RWPE2 (cell line): ENCODE data around the gene DAAM1.

Experiments used
- ATAC-seq: fragments of 200-7000 bp; cut with Tn5 transposase; 3 replicates; pipeline ENCODE4 v1.9.1; 2021; ENCODE audit warnings: low read depth
- DNase-seq: peaks from one replicate; pipeline ENCODE4 v3.0.0-alpha.2; 2020; ENCODE audit warnings: low spot score
- H3K27ac ChIP-seq: fragments of 450-650 bp; 2 replicates; pipeline ENCODE4 v1.5.1; 2017; ENCODE audit warnings: mild to moderate bottlenecking; ENCODE audit not compliant: poor library complexity, severe bottlenecking
- H3K27me3 ChIP-seq: fragments of 250-450 bp; sonication (Bioruptor Pico); 2 replicates; pipeline ENCODE4 v1.5.1; 2021; ENCODE audit warnings: mild to moderate bottlenecking, moderate library complexity; ENCODE audit not compliant: insufficient read depth, poor library complexity, severe bottlenecking
- H3K36me3 ChIP-seq: fragments of 250-450 bp; sonication (Bioruptor Pico); 2 replicates; pipeline ENCODE4 v1.5.1; 2020; ENCODE audit warnings: low read depth, mild to moderate bottlenecking, moderate library complexity
- H3K4me1 ChIP-seq: fragments of 250-450 bp; sonication (Bioruptor Pico); 2 replicates; pipeline ENCODE4 v1.5.1; 2021; ENCODE audit warnings: mild to moderate bottlenecking, moderate library complexity; ENCODE audit not compliant: insufficient read depth, poor library complexity, severe bottlenecking
- H3K4me3 ChIP-seq: fragments of 250-450 bp; sonication (Bioruptor Pico); 2 replicates; pipeline ENCODE4 v1.5.1; 2021; ENCODE audit warnings: mild to moderate bottlenecking, moderate library complexity; ENCODE audit not compliant: severe bottlenecking
- H3K9me3 ChIP-seq: fragments of 250-450 bp; sonication (Bioruptor Pico); 2 replicates; pipeline ENCODE4 v1.5.1; 2021; ENCODE audit warnings: mild to moderate bottlenecking, moderate library complexity; ENCODE audit not compliant: severe bottlenecking
- CTCF ChIP-seq: fragments of 450-650 bp; IDR thresholded peaks from one replicate; pipeline ENCODE4 v1.5.1; 2017; ENCODE audit warnings: mild to moderate bottlenecking, moderate library complexity; ENCODE audit not compliant: poor library complexity, severe bottlenecking

DAAM1 gene

GRCh38 chr14:59274991-59275391, 86.5 kb downstream of the DAAM1 start:
- Histone ChIP-seq H3K4me3 (no peak overlapping the region), H3K4me1 (peaks cover 66% of the 10 kb centered on the region), H3K9me3 (no peaks in the 10 kb centered on the region), H3K36me3 (no peaks in the 10 kb centered on the region), H3K27me3 (no peaks in the 10 kb centered on the region), H3K27ac (peak overlapping the region; percentile 86)
- no peak for TF ChIP-seq CTCF
- DNase-seq = no peak
- ATAC-seq = peak; percentile 18; the same call in 2 of the 3 replicates

DNA sequence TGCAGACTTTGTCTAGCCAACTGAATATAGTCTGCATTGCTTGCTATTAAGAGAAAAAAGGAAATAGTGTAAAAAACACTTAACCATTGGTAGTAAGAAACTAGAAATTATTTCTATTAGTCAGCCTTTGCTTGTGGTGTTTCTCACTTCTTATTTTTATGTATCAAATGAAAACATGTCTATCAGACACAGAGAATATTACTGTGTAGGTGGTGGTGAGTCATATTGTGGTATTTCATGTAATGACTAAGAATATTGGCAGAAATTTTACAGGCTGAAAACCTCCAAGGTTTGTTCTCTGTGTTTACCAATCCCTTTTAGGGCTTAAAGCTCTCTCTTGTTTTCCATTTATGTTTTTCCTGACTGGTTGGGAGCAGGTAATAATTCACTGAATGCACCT, 87.2 kb downstream of the DAAM1 start:
- no peak for TF ChIP-seq CTCF
- no peak for DNase-seq
- peaks cover 64% of the 10 kb centered on the region for H3K4me1 ChIP-seq

GRCh38 chr14:59276235-59276634, 87.8 kb downstream of the DAAM1 start:
- no peaks in the 10 kb centered on the region for H3K36me3 ChIP-seq
- TF ChIP-seq CTCF = no peak
- peak overlapping the region; percentile 86 for H3K27ac ChIP-seq
- no peak overlapping the region for H3K4me3 ChIP-seq
- H3K9me3 ChIP-seq = no peaks in the 10 kb centered on the region
- no peak for ATAC-seq
- peaks cover 60% of the 10 kb centered on the region for H3K4me1 ChIP-seq
- DNase-seq = no peak
- no peaks in the 10 kb centered on the region for H3K27me3 ChIP-seq

More for the DNA sequence above, 87.2 kb downstream of the DAAM1 start:
- Histone ChIP-seq H3K36me3 (no peaks in the 10 kb centered on the region), H3K4me3 (no peak overlapping the region), H3K27me3 (no peaks in the 10 kb centered on the region), H3K27ac (peak overlapping the region; percentile 86), H3K9me3 (no peaks in the 10 kb centered on the region)
- ATAC-seq = peak; percentile 78

DNA sequence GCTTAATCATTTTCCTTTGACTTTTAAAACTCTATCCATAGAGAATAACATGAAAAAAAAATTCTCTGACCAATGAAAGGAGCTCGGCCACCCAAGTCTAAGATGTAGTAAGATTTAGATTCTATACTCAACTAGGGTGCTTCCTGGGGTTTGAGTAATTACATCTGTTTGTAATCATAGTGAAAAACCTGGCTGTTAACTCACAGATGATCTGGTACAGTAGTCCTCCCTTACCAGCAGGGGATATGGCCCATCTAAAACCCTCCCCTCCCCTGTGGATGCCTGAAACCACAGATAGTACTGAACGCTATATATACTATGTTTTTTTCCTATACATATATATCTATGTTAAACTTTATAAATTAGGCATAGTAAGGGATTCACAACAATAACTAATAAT, 89.2 kb downstream of the DAAM1 start:
- ATAC-seq = no peak
- no peak for DNase-seq
- Histone ChIP-seq H3K4me3 (no peak overlapping the region), H3K27me3 (no peaks in the 10 kb centered on the region), H3K27ac (peak overlapping the region; percentile 86), H3K36me3 (no peaks in the 10 kb centered on the region), H3K9me3 (no peaks in the 10 kb centered on the region), H3K4me1 (peaks cover 65% of the 10 kb centered on the region)
- TF ChIP-seq CTCF = no peak

DNA sequence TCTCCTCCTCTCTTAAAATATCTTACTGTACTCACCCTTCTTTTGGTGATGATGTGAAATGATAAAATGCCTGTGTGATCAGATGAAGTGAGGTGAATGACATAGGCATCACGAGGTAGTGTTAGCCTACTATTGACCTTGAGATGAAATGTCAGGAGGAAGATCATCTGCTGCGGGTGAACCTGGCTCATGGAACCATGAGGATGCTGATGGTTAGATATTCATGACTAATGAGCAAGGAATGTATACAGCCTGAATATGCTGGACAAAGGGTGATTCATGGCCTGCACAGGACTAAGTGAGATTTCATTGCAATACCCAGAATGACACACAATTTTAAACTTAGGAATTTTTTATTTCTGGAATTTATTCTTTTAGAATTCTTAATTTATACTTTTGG, 89.6 kb downstream of the DAAM1 start:
- no peaks in the 10 kb centered on the region for H3K27me3 ChIP-seq
- no peaks in the 10 kb centered on the region for H3K9me3 ChIP-seq
- no peak overlapping the region for H3K4me3 ChIP-seq
- TF ChIP-seq CTCF = no peak
- peak; percentile 81 for DNase-seq
- peaks cover 66% of the 10 kb centered on the region for H3K4me1 ChIP-seq
- H3K27ac ChIP-seq = peak overlapping the region; percentile 86
- no peaks in the 10 kb centered on the region for H3K36me3 ChIP-seq
- ATAC-seq = peak; percentile 71
